ENCODE data around the gene CEP120.
A peak's percentile ranks its signal among the peaks of the same experiment; 100 is the strongest.
"Not testable (repeated sequence)": the region's sequence is repeated elsewhere in the genome, so short reads cannot be mapped to it uniquely, and the experiment has no call there.

CEP120 gene

DNA sequence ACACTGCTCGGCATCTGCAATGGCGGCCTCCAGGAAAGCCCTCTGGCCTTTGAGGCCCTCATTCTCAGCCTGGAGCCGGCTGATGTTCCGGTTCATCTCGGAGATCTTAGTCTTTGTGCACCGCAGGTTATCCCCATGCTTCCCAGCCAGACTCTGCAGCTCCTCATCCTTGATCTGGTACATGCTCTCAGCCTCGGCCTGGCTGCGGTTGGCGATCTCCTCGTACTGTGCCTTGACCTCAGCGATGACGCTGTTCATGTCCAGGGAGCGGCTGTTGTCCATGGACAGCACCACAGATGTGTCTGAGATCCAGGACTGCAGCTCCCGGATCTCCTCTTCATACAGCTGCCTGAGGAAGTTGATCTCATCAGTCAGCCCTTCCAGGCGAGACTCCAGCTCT lies 21.9 kb downstream of the CEP120 start:
- H3K27ac ChIP-seq, result no peak overlapping the region
- TF ChIP-seq ZFX (IDR thresholded peaks at IDR 0.05) (no peak), CTCF (conservative IDR thresholded peaks at IDR 0.05) (no peak)

DNA sequence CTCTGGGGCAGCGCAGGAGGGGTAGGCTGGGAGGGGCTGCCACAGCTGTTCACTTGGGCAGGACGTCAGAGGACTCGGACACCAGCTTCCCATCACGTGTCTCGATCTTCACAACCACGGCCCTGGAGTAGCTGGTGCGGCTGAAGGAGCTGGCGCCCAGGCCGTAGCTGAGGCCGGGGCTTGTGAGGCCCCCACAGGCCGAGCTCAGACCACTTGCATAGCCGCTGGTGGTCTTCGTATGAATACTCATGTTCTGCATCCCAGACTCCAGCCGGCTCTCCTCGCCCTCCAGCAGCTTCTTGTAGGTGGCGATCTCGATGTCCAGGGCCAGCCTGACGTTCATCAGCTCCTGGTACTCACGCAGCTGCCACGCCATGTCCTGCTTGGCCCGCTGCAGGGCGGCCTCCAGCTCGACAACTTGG lies 22.3 kb downstream of the CEP120 start:
- not testable (repeated sequence) for H3K27ac ChIP-seq

- TF ChIP-seq ZFX (IDR thresholded peaks at IDR 0.05) (no peak), CTCF (conservative IDR thresholded peaks at IDR 0.05) (no peak)
- peak overlapping the region; percentile 66 for H3K27ac ChIP-seq
Measured at GRCh38 chr5:123398058-123398733, 25.0 kb downstream of the CEP120 start.

GRCh38 chr5:123397538-123397937 lies 25.7 kb downstream of the CEP120 start:
- H3K27ac ChIP-seq, result peak overlapping the region; percentile 85
- TF ChIP-seq ZFX (IDR thresholded peaks at IDR 0.05) (no peak), CTCF (conservative IDR thresholded peaks at IDR 0.05) (no peak)

DNA sequence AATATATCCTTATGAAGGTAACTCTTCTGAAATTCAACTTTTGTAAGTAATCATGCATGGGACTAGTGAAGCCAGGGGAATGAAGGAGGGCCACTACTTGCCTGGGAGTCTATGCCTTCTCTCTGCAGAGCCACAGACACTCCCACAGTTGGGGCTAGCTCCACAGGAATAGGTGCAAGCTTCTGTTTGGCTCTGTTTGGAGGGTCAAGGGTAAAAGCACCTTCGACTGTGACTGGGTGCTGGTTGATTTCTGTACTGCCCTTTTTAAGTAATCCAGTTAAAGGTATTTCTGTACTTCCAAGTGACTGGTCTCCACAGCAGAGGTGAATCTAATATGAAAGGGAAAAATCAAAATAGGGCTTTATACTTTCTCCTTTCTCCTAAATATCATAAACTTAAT lies 32.2 kb downstream of the CEP120 start:
- no peak overlapping the region for H3K27ac ChIP-seq
- TF ChIP-seq CTCF (conservative IDR thresholded peaks at IDR 0.05), result no peak
- no peak for TF ChIP-seq ZFX (IDR thresholded peaks at IDR 0.05)

DNA sequence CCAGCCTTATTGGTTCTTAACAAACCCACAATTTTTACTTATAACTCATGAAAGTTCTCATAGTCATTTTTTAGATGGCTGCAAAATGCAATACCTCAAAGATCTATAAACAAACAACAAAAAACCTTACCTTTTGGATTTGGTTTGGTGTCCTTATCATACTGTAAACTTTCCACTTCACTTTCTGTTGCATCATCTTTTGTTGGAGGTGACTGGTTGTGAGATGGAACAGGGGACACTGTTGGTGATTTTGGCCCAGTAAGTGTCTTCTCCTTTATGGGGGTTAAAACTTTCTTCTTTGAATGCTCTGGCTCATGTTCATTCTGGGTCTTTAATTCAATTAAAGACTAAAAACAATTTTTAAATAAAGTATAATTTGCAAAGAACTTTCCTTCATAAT lies 33.4 kb downstream of the CEP120 start:
- TF ChIP-seq CTCF (conservative IDR thresholded peaks at IDR 0.05) (no peak), ZFX (IDR thresholded peaks at IDR 0.05) (no peak)
- H3K27ac ChIP-seq, result no peak overlapping the region

GRCh38 chr5:123387313-123387712 lies 35.9 kb downstream of the CEP120 start:
- H3K27ac ChIP-seq, result no peak overlapping the region
- TF ChIP-seq ZFX (IDR thresholded peaks at IDR 0.05) (no peak), CTCF (conservative IDR thresholded peaks at IDR 0.05) (no peak)

GRCh38 chr5:123382252-123382651 lies 41.0 kb downstream of the CEP120 start:
- H3K27ac ChIP-seq, result no peak overlapping the region
- no peak for TF ChIP-seq CTCF (conservative IDR thresholded peaks at IDR 0.05)
- no peak for TF ChIP-seq ZFX (IDR thresholded peaks at IDR 0.05)

Data from C4-2B (cell line).